ENCODE measurements around the gene NTRK1.

The NTRK1 gene

GRCh38 chr1:156860628-156861423 is at the start of gene NTRK1:
TSS of gene NTRK1 (plus strand) at chr1:156860865. CDS start at chr1:156860935, 70 bp downstream.
- DNase-seq: peak; percentile 66

- no peak for DNase-seq
Measured at GRCh38 chr1:156811168-156811567, 49.5 kb upstream of the NTRK1 start.

GRCh38 chr1:156812293-156812990 is 48.2 kb upstream of the NTRK1 start:
- DNase-seq: no peak

- no peak for DNase-seq
Measured at GRCh38 chr1:156813298-156813697, 47.4 kb upstream of the NTRK1 start.

- peak; percentile 90 for DNase-seq
Measured at GRCh38 chr1:156813750-156814570, 46.7 kb upstream of the NTRK1 start.

- peak; percentile 68 for DNase-seq
Measured at GRCh38 chr1:156814571-156815260, 45.9 kb upstream of the NTRK1 start.

GRCh38 chr1:156815307-156815826 is 45.3 kb upstream of the NTRK1 start:
- no peak for DNase-seq

- DNase-seq: peak; percentile 25
Measured at GRCh38 chr1:156815961-156816422, 44.7 kb upstream of the NTRK1 start.

GRCh38 chr1:156816561-156817328 is 43.9 kb upstream of the NTRK1 start, which contains the start of gene SH2D2A:
TSS of gene SH2D2A (minus strand) at chr1:156816848. CDS start at chr1:156816708, 140 bp downstream.
- DNase-seq: peak; percentile 96

GRCh38 chr1:156821801-156822200 is 38.9 kb upstream of the NTRK1 start:
- peak; percentile 71 for DNase-seq

- no peak for DNase-seq
Measured at GRCh38 chr1:156822680-156823079, 38.0 kb upstream of the NTRK1 start.

- DNase-seq: no peak
Measured at GRCh38 chr1:156823210-156823790, 37.4 kb upstream of the NTRK1 start.

GRCh38 chr1:156826630-156827029 is 34.0 kb upstream of the NTRK1 start:
- DNase-seq: no peak

- no peak for DNase-seq
Measured at GRCh38 chr1:156828400-156829124, 32.1 kb upstream of the NTRK1 start.

GRCh38 chr1:156832434-156832833 is 28.2 kb upstream of the NTRK1 start:
- DNase-seq: no peak

- no peak for DNase-seq
Measured at GRCh38 chr1:156833603-156834002, 27.1 kb upstream of the NTRK1 start.

GRCh38 chr1:156834322-156834721 is 26.3 kb upstream of the NTRK1 start:
- DNase-seq: no peak

GRCh38 chr1:156836041-156836654 is 24.5 kb upstream of the NTRK1 start:
- peak; percentile 69 for DNase-seq

- no peak for DNase-seq
Measured at GRCh38 chr1:156836892-156837291, 23.8 kb upstream of the NTRK1 start.

- DNase-seq: peak; percentile 56
Measured at GRCh38 chr1:156838972-156839371, 21.7 kb upstream of the NTRK1 start.
